CD4-positive, alpha-beta T cell treated with Interleukin-17A for 1 hour (primary cell): Measurements from ENCODE around the gene MRRF.
"Not testable (repeated sequence)": the region's sequence is repeated elsewhere in the genome, so short reads cannot be mapped to it uniquely, and the experiment has no call there.

Source experiments
- DNase-seq: peaks from one replicate; pipeline ENCODE4 v3.0.0-alpha.2; 2020

Gene MRRF

GRCh38 chr9:122277285-122277897 is 12.7 kb downstream of the MRRF start:
- DNase-seq, result no peak

- no peak for DNase-seq
Measured at GRCh38 chr9:122281368-122281767, 16.7 kb downstream of the MRRF start.

- DNase-seq, result no peak
Measured at GRCh38 chr9:122286764-122287163, 22.1 kb downstream of the MRRF start.

GRCh38 chr9:122287214-122287720 is 22.6 kb downstream of the MRRF start:
- DNase-seq, result no peak

GRCh38 chr9:122291458-122291857 is 26.8 kb downstream of the MRRF start:
- DNase-seq, result no peak

- no peak for DNase-seq
Measured at GRCh38 chr9:122294531-122294930, 29.8 kb downstream of the MRRF start.

GRCh38 chr9:122297512-122297911 is 32.8 kb downstream of the MRRF start:
- DNase-seq, result no peak

- no peak for DNase-seq
Measured at GRCh38 chr9:122302237-122303093, 37.8 kb downstream of the MRRF start.

- DNase-seq, result no peak
Measured at GRCh38 chr9:122307061-122307460, 42.4 kb downstream of the MRRF start.

- no peak for DNase-seq
Measured at GRCh38 chr9:122307925-122308324, 43.2 kb downstream of the MRRF start.

- no peak for DNase-seq
Measured at GRCh38 chr9:122309861-122310260, 45.2 kb downstream of the MRRF start.

GRCh38 chr9:122314165-122314564 is 49.5 kb downstream of the MRRF start:
- DNase-seq, result no peak

GRCh38 chr9:122315534-122315933 is 50.9 kb downstream of the MRRF start:
- DNase-seq, result no peak

GRCh38 chr9:122318284-122318683 is 53.6 kb downstream of the MRRF start:
- DNase-seq, result no peak

- no peak for DNase-seq
Measured at GRCh38 chr9:122320413-122320881, 55.8 kb downstream of the MRRF start.

- DNase-seq, result no peak
Measured at GRCh38 chr9:122322553-122322952, 57.9 kb downstream of the MRRF start.

GRCh38 chr9:122324665-122325064 is 60.0 kb downstream of the MRRF start:
- not testable (repeated sequence) for DNase-seq

- no peak for DNase-seq
Measured at GRCh38 chr9:122325124-122325523, 60.4 kb downstream of the MRRF start.

GRCh38 chr9:122327175-122327574 is 62.5 kb downstream of the MRRF start:
- DNase-seq, result no peak

- DNase-seq, result no peak
Measured at GRCh38 chr9:122329597-122329996, 64.9 kb downstream of the MRRF start.

- not testable (repeated sequence) for DNase-seq
Measured at GRCh38 chr9:122330466-122330865, 65.8 kb downstream of the MRRF start.

GRCh38 chr9:122331523-122331927 is 66.8 kb downstream of the MRRF start:
- DNase-seq, result no peak

- DNase-seq, result no peak
Measured at GRCh38 chr9:122332083-122332482, 67.4 kb downstream of the MRRF start.

- no peak for DNase-seq
Measured at GRCh38 chr9:122332644-122333043, 68.0 kb downstream of the MRRF start.
